C4-2B (cell line): ENCODE measurements around the gene ASIC2.

ENCODE experiments used
- ZFX ChIP-seq: fragments of 450-650 bp; IDR thresholded peaks from 2 replicates; pipeline ENCODE4 v1.6.1; 2017
- TF ChIP-seq, protein P1 (sequence below): fragments of 450-650 bp; conservative IDR thresholded peaks from 2 replicates; pipeline ENCODE4 v1.5.1; 2017; ENCODE audit warnings: mild to moderate bottlenecking

DNA sequence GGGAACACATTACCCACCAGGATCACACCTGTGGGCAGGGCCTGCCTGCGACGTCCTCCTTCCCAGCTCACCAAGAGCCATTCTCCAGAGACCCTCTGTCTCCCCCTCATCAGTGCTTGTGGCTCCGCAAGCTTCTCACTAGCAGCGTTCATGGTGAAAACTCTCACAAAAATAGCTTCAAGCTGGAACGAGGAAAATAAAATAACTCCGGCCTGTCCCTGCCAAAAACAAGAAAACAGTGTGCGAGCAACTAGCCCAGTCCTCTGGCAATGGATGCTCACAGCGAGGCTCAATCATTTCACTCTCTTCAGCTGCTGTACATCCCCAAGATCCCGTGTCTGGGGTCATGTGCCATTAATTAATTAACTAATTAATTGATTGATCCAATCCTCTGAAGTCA, 283.5 kb downstream of the ASIC2 start:
- TF ChIP-seq, protein P1, sequence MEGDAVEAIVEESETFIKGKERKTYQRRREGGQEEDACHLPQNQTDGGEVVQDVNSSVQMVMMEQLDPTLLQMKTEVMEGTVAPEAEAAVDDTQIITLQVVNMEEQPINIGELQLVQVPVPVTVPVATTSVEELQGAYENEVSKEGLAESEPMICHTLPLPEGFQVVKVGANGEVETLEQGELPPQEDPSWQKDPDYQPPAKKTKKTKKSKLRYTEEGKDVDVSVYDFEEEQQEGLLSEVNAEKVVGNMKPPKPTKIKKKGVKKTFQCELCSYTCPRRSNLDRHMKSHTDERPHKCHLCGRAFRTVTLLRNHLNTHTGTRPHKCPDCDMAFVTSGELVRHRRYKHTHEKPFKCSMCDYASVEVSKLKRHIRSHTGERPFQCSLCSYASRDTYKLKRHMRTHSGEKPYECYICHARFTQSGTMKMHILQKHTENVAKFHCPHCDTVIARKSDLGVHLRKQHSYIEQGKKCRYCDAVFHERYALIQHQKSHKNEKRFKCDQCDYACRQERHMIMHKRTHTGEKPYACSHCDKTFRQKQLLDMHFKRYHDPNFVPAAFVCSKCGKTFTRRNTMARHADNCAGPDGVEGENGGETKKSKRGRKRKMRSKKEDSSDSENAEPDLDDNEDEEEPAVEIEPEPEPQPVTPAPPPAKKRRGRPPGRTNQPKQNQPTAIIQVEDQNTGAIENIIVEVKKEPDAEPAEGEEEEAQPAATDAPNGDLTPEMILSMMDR = no peak
- no peak for TF ChIP-seq ZFX
